GM12801 (cell line): ENCODE measurements around the gene SCTR.

Experiments used
- TF ChIP-seq, protein P1 (sequence below): IDR thresholded peaks from one replicate; pipeline ENCODE4 v1.5.1; 2011; ENCODE audit warnings: control low read depth; ENCODE audit not compliant: insufficient read length; ENCODE audit errors: extremely low read depth

Gene SCTR

GRCh38 chr2:119425119-119425405 is 99.2 kb downstream of the SCTR start:
- TF ChIP-seq, protein P1, sequence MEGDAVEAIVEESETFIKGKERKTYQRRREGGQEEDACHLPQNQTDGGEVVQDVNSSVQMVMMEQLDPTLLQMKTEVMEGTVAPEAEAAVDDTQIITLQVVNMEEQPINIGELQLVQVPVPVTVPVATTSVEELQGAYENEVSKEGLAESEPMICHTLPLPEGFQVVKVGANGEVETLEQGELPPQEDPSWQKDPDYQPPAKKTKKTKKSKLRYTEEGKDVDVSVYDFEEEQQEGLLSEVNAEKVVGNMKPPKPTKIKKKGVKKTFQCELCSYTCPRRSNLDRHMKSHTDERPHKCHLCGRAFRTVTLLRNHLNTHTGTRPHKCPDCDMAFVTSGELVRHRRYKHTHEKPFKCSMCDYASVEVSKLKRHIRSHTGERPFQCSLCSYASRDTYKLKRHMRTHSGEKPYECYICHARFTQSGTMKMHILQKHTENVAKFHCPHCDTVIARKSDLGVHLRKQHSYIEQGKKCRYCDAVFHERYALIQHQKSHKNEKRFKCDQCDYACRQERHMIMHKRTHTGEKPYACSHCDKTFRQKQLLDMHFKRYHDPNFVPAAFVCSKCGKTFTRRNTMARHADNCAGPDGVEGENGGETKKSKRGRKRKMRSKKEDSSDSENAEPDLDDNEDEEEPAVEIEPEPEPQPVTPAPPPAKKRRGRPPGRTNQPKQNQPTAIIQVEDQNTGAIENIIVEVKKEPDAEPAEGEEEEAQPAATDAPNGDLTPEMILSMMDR: no peak

GRCh38 chr2:119424284-119425118 is 99.8 kb downstream of the SCTR start:
- TF ChIP-seq, protein P1: no peak

- TF ChIP-seq, protein P1: no peak
Observed at GRCh38 chr2:119423811-119424210, 100.5 kb downstream of the SCTR start.

GRCh38 chr2:119423108-119423444 is 101.2 kb downstream of the SCTR start:
- TF ChIP-seq, protein P1: no peak

- TF ChIP-seq, protein P1: no peak
Observed at GRCh38 chr2:119422360-119423107, 101.7 kb downstream of the SCTR start.

- TF ChIP-seq, protein P1: no peak
Observed at GRCh38 chr2:119421741-119422140, 102.5 kb downstream of the SCTR start.

DNA sequence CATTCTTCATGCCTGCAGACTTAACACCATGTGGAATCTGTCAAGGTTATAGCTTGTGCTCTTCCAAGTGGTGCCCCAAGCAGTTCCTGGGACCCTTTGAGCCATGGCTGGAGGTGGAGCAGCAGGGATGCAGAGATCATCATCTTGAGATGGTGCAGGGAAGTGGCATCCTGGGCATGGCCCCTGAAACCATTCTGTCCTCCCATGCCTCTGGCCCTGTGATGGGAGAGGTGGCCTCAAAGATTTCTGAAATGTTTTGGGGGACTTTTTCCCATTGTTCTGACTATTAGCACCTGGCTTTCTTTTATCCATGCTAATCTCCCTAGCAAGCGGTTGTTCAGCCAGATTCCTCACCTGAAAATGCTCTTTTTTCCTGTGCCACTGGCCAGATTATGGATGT is 103.0 kb downstream of the SCTR start:
- TF ChIP-seq, protein P1: no peak
